ENCODE data around the gene HTR1D.

HTR1D gene

DNA sequence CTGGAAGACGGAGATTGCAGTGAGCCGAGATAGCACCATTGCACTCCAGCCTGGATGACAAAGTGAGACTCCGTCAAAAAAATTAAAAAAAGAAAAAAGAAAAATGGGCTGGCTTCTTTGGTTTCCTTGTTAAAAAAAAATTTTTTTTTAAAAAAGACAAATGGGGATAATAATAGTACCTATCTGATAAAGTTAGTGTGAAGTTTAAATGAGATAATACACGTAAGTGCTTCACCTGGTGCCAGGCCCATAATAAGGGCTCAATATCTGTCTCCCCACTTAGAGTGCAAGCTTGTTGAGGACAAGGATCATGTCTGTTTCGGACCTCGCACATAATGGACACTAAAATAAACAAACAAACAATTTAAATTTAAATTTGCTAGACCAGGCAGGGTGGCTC is 30.0 kb upstream of the HTR1D start:
- H3K9ac ChIP-seq (ENCODE audit: insufficient read length, low read depth), result no peak overlapping the region
- TF ChIP-seq ZNF274 (IDR thresholded peaks at IDR 0.05; ENCODE audit: low read depth, low read length) (no peak), YY1 (IDR thresholded peaks at IDR 0.05; ENCODE audit: insufficient read depth, insufficient read length) (no peak), SUZ12 (IDR thresholded peaks at IDR 0.05; ENCODE audit: extremely low read depth, insufficient read depth, insufficient read length) (no peak)
- no peaks in the 10 kb centered on the region for H3K9me3 ChIP-seq (ENCODE audit: insufficient read depth, low read length)
- H3K4me3 ChIP-seq (ENCODE audit: insufficient read length, low read depth), result no peak overlapping the region
- no peaks in the 10 kb centered on the region for H3K4me1 ChIP-seq (ENCODE audit: insufficient read depth, insufficient read length)
- no peaks in the 10 kb centered on the region for H3K36me3 ChIP-seq (ENCODE audit: insufficient read depth, insufficient read length, low read length)
- DNase-seq (ENCODE audit: low read depth, low spot score), result no peak
- no peaks in the 10 kb centered on the region for H3K27me3 ChIP-seq (ENCODE audit: insufficient read depth, insufficient read length)

DNA sequence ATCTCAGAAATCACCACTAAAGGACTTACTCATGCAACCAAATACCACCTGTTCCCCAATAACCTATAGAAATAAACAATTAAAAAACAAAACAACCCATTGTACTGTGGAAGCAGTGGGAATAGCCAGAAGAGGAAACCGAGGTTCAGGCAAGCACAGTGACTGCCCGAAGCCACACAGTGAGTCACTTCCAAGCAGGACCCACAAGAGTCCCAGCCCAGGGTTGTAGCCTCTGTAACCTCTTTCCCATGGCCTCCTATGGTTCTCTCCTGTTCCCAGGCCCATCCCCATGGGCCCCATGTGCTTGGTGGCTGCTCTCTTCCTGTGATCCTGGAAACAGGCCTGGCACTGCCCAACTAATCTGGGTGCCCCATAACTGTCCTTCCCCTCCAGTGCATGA is 29.0 kb upstream of the HTR1D start:
- Histone ChIP-seq H3K4me3 (ENCODE audit: insufficient read length, low read depth) (no peak overlapping the region), H3K27me3 (ENCODE audit: insufficient read depth, insufficient read length) (no peaks in the 10 kb centered on the region), H3K9me3 (ENCODE audit: insufficient read depth, low read length) (no peaks in the 10 kb centered on the region), H3K4me1 (ENCODE audit: insufficient read depth, insufficient read length) (no peaks in the 10 kb centered on the region), H3K36me3 (ENCODE audit: insufficient read depth, insufficient read length, low read length) (no peaks in the 10 kb centered on the region), H3K9ac (ENCODE audit: insufficient read length, low read depth) (no peak overlapping the region)
- no peak for TF ChIP-seq ZNF274 (IDR thresholded peaks at IDR 0.05; ENCODE audit: low read depth, low read length)
- no peak for TF ChIP-seq SUZ12 (IDR thresholded peaks at IDR 0.05; ENCODE audit: extremely low read depth, insufficient read depth, insufficient read length)
- no peak for TF ChIP-seq YY1 (IDR thresholded peaks at IDR 0.05; ENCODE audit: insufficient read depth, insufficient read length)
- DNase-seq (ENCODE audit: low read depth, low spot score), result no peak

- H3K4me1 ChIP-seq (ENCODE audit: insufficient read depth, insufficient read length), result no peaks in the 10 kb centered on the region
- H3K4me3 ChIP-seq (ENCODE audit: insufficient read length, low read depth), result no peak overlapping the region
- no peaks in the 10 kb centered on the region for H3K27me3 ChIP-seq (ENCODE audit: insufficient read depth, insufficient read length)
- no peak overlapping the region for H3K9ac ChIP-seq (ENCODE audit: insufficient read length, low read depth)
- DNase-seq (ENCODE audit: low read depth, low spot score), result no peak
- H3K36me3 ChIP-seq (ENCODE audit: insufficient read depth, insufficient read length, low read length), result no peaks in the 10 kb centered on the region
- H3K9me3 ChIP-seq (ENCODE audit: insufficient read depth, low read length), result no peaks in the 10 kb centered on the region
- TF ChIP-seq SUZ12 (IDR thresholded peaks at IDR 0.05; ENCODE audit: extremely low read depth, insufficient read depth, insufficient read length) (no peak), ZNF274 (IDR thresholded peaks at IDR 0.05; ENCODE audit: low read depth, low read length) (no peak), YY1 (IDR thresholded peaks at IDR 0.05; ENCODE audit: insufficient read depth, insufficient read length) (no peak)
Observed at GRCh38 chr1:23244256-23244761, 27.0 kb upstream of the HTR1D start.

DNA sequence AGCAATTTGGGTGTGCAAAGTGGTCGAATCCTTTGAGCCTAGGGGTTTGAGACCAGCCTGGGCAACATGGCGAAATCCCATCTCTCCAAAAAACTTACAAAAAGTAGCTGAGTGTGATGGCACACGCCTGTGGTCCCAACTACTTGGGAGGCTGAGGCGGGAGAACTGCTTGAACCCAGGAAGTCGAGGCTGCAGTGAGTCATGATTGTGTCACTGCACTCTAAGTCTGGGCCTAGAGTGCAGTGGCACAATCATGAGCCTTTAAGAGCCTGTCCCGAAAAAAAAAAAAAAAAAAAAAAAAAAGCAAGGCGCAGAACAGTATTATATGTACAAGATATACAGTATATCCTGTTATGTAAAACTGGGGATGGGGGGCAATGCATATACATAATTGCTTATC is 25.1 kb upstream of the HTR1D start:
- no peak overlapping the region for H3K4me3 ChIP-seq (ENCODE audit: insufficient read length, low read depth)
- no peaks in the 10 kb centered on the region for H3K4me1 ChIP-seq (ENCODE audit: insufficient read depth, insufficient read length)
- no peaks in the 10 kb centered on the region for H3K36me3 ChIP-seq (ENCODE audit: insufficient read depth, insufficient read length, low read length)
- no peak for TF ChIP-seq ZNF274 (IDR thresholded peaks at IDR 0.05; ENCODE audit: low read depth, low read length)
- TF ChIP-seq SUZ12 (IDR thresholded peaks at IDR 0.05; ENCODE audit: extremely low read depth, insufficient read depth, insufficient read length), result no peak
- TF ChIP-seq YY1 (IDR thresholded peaks at IDR 0.05; ENCODE audit: insufficient read depth, insufficient read length), result no peak
- no peak overlapping the region for H3K9ac ChIP-seq (ENCODE audit: insufficient read length, low read depth)
- no peaks in the 10 kb centered on the region for H3K9me3 ChIP-seq (ENCODE audit: insufficient read depth, low read length)
- H3K27me3 ChIP-seq (ENCODE audit: insufficient read depth, insufficient read length), result no peaks in the 10 kb centered on the region
- no peak for DNase-seq (ENCODE audit: low read depth, low spot score)

GRCh38 chr1:23239638-23240295 is 22.5 kb upstream of the HTR1D start:
- TF ChIP-seq SUZ12 (IDR thresholded peaks at IDR 0.05; ENCODE audit: extremely low read depth, insufficient read depth, insufficient read length) (no peak), ZNF274 (IDR thresholded peaks at IDR 0.05; ENCODE audit: low read depth, low read length) (no peak), YY1 (IDR thresholded peaks at IDR 0.05; ENCODE audit: insufficient read depth, insufficient read length) (no peak)
- Histone ChIP-seq H3K4me1 (ENCODE audit: insufficient read depth, insufficient read length) (no peaks in the 10 kb centered on the region), H3K9ac (ENCODE audit: insufficient read length, low read depth) (no peak overlapping the region), H3K36me3 (ENCODE audit: insufficient read depth, insufficient read length, low read length) (no peaks in the 10 kb centered on the region), H3K4me3 (ENCODE audit: insufficient read length, low read depth) (no peak overlapping the region), H3K9me3 (ENCODE audit: insufficient read depth, low read length) (no peaks in the 10 kb centered on the region), H3K27me3 (ENCODE audit: insufficient read depth, insufficient read length) (no peaks in the 10 kb centered on the region)
- DNase-seq (ENCODE audit: low read depth, low spot score), result no peak

- Histone ChIP-seq H3K4me1 (ENCODE audit: insufficient read depth, insufficient read length) (no peaks in the 10 kb centered on the region), H3K27me3 (ENCODE audit: insufficient read depth, insufficient read length) (no peaks in the 10 kb centered on the region), H3K9me3 (ENCODE audit: insufficient read depth, low read length) (no peaks in the 10 kb centered on the region), H3K4me3 (ENCODE audit: insufficient read length, low read depth) (no peak overlapping the region), H3K9ac (ENCODE audit: insufficient read length, low read depth) (no peak overlapping the region), H3K36me3 (ENCODE audit: insufficient read depth, insufficient read length, low read length) (no peaks in the 10 kb centered on the region)
- no peak for TF ChIP-seq SUZ12 (IDR thresholded peaks at IDR 0.05; ENCODE audit: extremely low read depth, insufficient read depth, insufficient read length)
- no peak for TF ChIP-seq ZNF274 (IDR thresholded peaks at IDR 0.05; ENCODE audit: low read depth, low read length)
- DNase-seq (ENCODE audit: low read depth, low spot score), result no peak
Observed at GRCh38 chr1:23238565-23238964, 21.3 kb upstream of the HTR1D start.

- H3K9ac ChIP-seq (ENCODE audit: insufficient read length, low read depth), result no peak overlapping the region
- no peaks in the 10 kb centered on the region for H3K4me1 ChIP-seq (ENCODE audit: insufficient read depth, insufficient read length)
- H3K36me3 ChIP-seq (ENCODE audit: insufficient read depth, insufficient read length, low read length), result no peaks in the 10 kb centered on the region
- no peak for TF ChIP-seq ZNF274 (IDR thresholded peaks at IDR 0.05; ENCODE audit: low read depth, low read length)
- TF ChIP-seq SUZ12 (IDR thresholded peaks at IDR 0.05; ENCODE audit: extremely low read depth, insufficient read depth, insufficient read length), result no peak
- no peak for TF ChIP-seq YY1 (IDR thresholded peaks at IDR 0.05; ENCODE audit: insufficient read depth, insufficient read length)
- DNase-seq (ENCODE audit: low read depth, low spot score), result no peak
- no peak overlapping the region for H3K4me3 ChIP-seq (ENCODE audit: insufficient read length, low read depth)
- no peaks in the 10 kb centered on the region for H3K27me3 ChIP-seq (ENCODE audit: insufficient read depth, insufficient read length)
- H3K9me3 ChIP-seq (ENCODE audit: insufficient read depth, low read length), result no peaks in the 10 kb centered on the region
Observed at GRCh38 chr1:23237508-23237907, 20.2 kb upstream of the HTR1D start.

Measured in NT2/D1 (cell line).